Dermis blood vessel endothelial cell (primary cell): Measurements from ENCODE around the gene EVA1A. TPM values are rescaled to one million over a fixed set of nuclear protein-coding genes. Genes with fewer than 3 reads are reported as not detected.

ENCODE experiments used
- DNase-seq: peaks from one replicate; pipeline ENCODE4 v3.0.0; 2010
- total RNA-seq: library from RNA; depleted of rRNA; stranded (reverse); fragments of >200 nt; gene quantifications from 2 replicates; pipeline ENCODE4 v1.2.3, GENCODE V29; 2014

EVA1A gene
- 66.7 and 90.5 TPM in 2 replicates for total RNA-seq

- DNase-seq, result peak; percentile 89
Observed at GRCh38 chr2:75560768-75561565, at the start of gene EVA1A. EVA1A (minus strand) TSS chr2:75560939; CDS start chr2:75518140, 42,799 bp downstream.

GRCh38 chr2:75609937-75610508 lies 49.3 kb upstream of the EVA1A start:
- DNase-seq, result no peak

- no peak for DNase-seq
Observed at GRCh38 chr2:75609334-75609689, 48.6 kb upstream of the EVA1A start.

- peak; percentile 76 for DNase-seq
Observed at GRCh38 chr2:75608684-75609333, 48.1 kb upstream of the EVA1A start.

GRCh38 chr2:75607988-75608683 lies 47.4 kb upstream of the EVA1A start:
- DNase-seq, result peak; percentile 45

- DNase-seq, result no peak
Observed at GRCh38 chr2:75607400-75607798, 46.7 kb upstream of the EVA1A start.

GRCh38 chr2:75606761-75607399 lies 46.1 kb upstream of the EVA1A start:
- no peak for DNase-seq

- peak; percentile 92 for DNase-seq
Observed at GRCh38 chr2:75605770-75606529, 45.2 kb upstream of the EVA1A start.

GRCh38 chr2:75604484-75604883 lies 43.7 kb upstream of the EVA1A start:
- DNase-seq, result no peak

GRCh38 chr2:75603477-75603876 lies 42.7 kb upstream of the EVA1A start:
- DNase-seq, result no peak

GRCh38 chr2:75602724-75603342 lies 42.1 kb upstream of the EVA1A start:
- DNase-seq, result peak; percentile 37

GRCh38 chr2:75600461-75601011 lies 39.8 kb upstream of the EVA1A start:
- DNase-seq, result no peak

- DNase-seq, result no peak
Observed at GRCh38 chr2:75598589-75599155, 37.9 kb upstream of the EVA1A start.

- DNase-seq, result no peak
Observed at GRCh38 chr2:75597949-75598348, 37.2 kb upstream of the EVA1A start.

GRCh38 chr2:75596784-75597183 lies 36.0 kb upstream of the EVA1A start:
- no peak for DNase-seq

- DNase-seq, result peak; percentile 79
Observed at GRCh38 chr2:75595541-75596395, 35.0 kb upstream of the EVA1A start.

GRCh38 chr2:75594596-75594995 lies 33.9 kb upstream of the EVA1A start:
- peak; percentile 50 for DNase-seq

GRCh38 chr2:75592888-75593287 lies 32.1 kb upstream of the EVA1A start:
- no peak for DNase-seq

GRCh38 chr2:75592030-75592429 lies 31.3 kb upstream of the EVA1A start:
- DNase-seq, result no peak
